HS-27A (cell line): ENCODE measurements around the gene CLEC16A.
"Not testable (repeated sequence)": the region's sequence is repeated elsewhere in the genome, so short reads cannot be mapped to it uniquely, and the experiment has no call there.

Experiments
- DNase-seq: peaks from one replicate; pipeline ENCODE4 v3.0.0-alpha.2; 2012; ENCODE audit warnings: low read depth, missing footprints

CLEC16A gene

GRCh38 chr16:11100239-11100750 is 155.9 kb downstream of the CLEC16A start:
- DNase-seq = peak; percentile 84

GRCh38 chr16:11101283-11101682 is 156.9 kb downstream of the CLEC16A start:
- DNase-seq = no peak

- no peak for DNase-seq
Measured at GRCh38 chr16:11101695-11102522, 157.5 kb downstream of the CLEC16A start.

GRCh38 chr16:11102523-11102898 is 158.1 kb downstream of the CLEC16A start:
- no peak for DNase-seq

GRCh38 chr16:11103301-11103700 is 158.9 kb downstream of the CLEC16A start:
- not testable (repeated sequence) for DNase-seq

GRCh38 chr16:11104168-11105037 is 160.0 kb downstream of the CLEC16A start:
- no peak for DNase-seq

GRCh38 chr16:11105038-11105903 is 160.9 kb downstream of the CLEC16A start:
- DNase-seq = peak; percentile 27

GRCh38 chr16:11106726-11107125 is 162.4 kb downstream of the CLEC16A start:
- DNase-seq = no peak

- no peak for DNase-seq
Measured at GRCh38 chr16:11107780-11108465, 163.6 kb downstream of the CLEC16A start.

GRCh38 chr16:11108466-11108805 is 164.1 kb downstream of the CLEC16A start:
- no peak for DNase-seq

GRCh38 chr16:11109566-11109965 is 165.2 kb downstream of the CLEC16A start:
- no peak for DNase-seq

- DNase-seq = no peak
Measured at GRCh38 chr16:11111150-11111549, 166.8 kb downstream of the CLEC16A start.

GRCh38 chr16:11111856-11112634 is 167.7 kb downstream of the CLEC16A start:
- DNase-seq = no peak

- DNase-seq = no peak
Measured at GRCh38 chr16:11112723-11113348, 168.5 kb downstream of the CLEC16A start.

- DNase-seq = no peak
Measured at GRCh38 chr16:11114366-11115164, 170.2 kb downstream of the CLEC16A start.

GRCh38 chr16:11117576-11118211 is 173.3 kb downstream of the CLEC16A start:
- no peak for DNase-seq

GRCh38 chr16:11118479-11118878 is 174.1 kb downstream of the CLEC16A start:
- no peak for DNase-seq

- DNase-seq = no peak
Measured at GRCh38 chr16:11121083-11121608, 176.8 kb downstream of the CLEC16A start.
